Peyer's patch (tissue), 4 donors: Measurements from ENCODE around the gene ARGFX. TPM values are rescaled to one million over a fixed set of nuclear protein-coding genes. Genes with fewer than 3 reads are reported as not detected.
A peak's percentile ranks its signal among the peaks of the same experiment; 100 is the strongest.

ENCODE experiments used
- DNase-seq, 3 donors: peaks; one replicate each; pipeline ENCODE4 v3.0.0-alpha.2; 2017 to 2019
- H3K27ac ChIP-seq, 4 donors: fragments of 200-600 bp; sonication (generic); one replicate each; pipeline ENCODE4 v1.5.1; 2016 to 2019
- H3K27me3 ChIP-seq, 2 donors: fragments of 200-600 bp; sonication (generic); one replicate each; pipeline ENCODE4 v1.5.1; 2019
- H3K36me3 ChIP-seq, 3 donors: fragments of 200-600 bp; sonication (generic); one replicate each; pipeline ENCODE4 v1.5.1; 2016 to 2019
- H3K4me1 ChIP-seq, 4 donors: fragments of 200-600 bp; sonication (generic); one replicate each; pipeline ENCODE4 v1.5.1; 2016 to 2019
- H3K4me3 ChIP-seq, 4 donors: fragments of 200-600 bp; sonication (generic); 1 replicate in 3 of 4; 2 replicates in 1 of 4; pipeline ENCODE4 v1.5.1; 2016 to 2019; ENCODE audit warnings: mild to moderate bottlenecking in 1 of 4
- H3K9me3 ChIP-seq, 4 donors: fragments of 200-600 bp; sonication (generic); one replicate each; pipeline ENCODE4 v1.5.1; 2016 to 2019; ENCODE audit warnings: mild to moderate bottlenecking in 1 of 4
- CTCF ChIP-seq, 6 experiments: fragments of 450-650 bp in 4 of 6; fragments of 200-600 bp in 2 of 6; sonication (generic) in 1 of 6; IDR thresholded peaks; one replicate each; pipeline ENCODE4 v1.5.1; 2017 to 2019; ENCODE audit warnings: antibody characterized with exemption in 6 of 6, mild to moderate bottlenecking in 3 of 6, moderate library complexity in 1 of 6
- POLR2A ChIP-seq, 2 donors: fragments of 450-650 bp; IDR thresholded peaks; one replicate each; pipeline ENCODE4 v1.5.1; 2017; ENCODE audit warnings: antibody characterized with exemption in 2 of 2, mild to moderate bottlenecking in 2 of 2, moderate library complexity in 2 of 2
- total RNA-seq, 4 donors: library from RNA; depleted of rRNA; stranded (reverse); fragments of >200 nt; gene quantifications; one replicate each; pipeline ENCODE4 v1.1.0, GENCODE V29; 2016

ARGFX gene
- total RNA-seq: not detected

- Histone ChIP-seq H3K4me1 (no peaks in the 10 kb centered on the region), H3K9me3 (no peaks in the 10 kb centered on the region), H3K4me3 (no peak within 1 kb of the TSS), H3K27ac (no peak within 1 kb of the TSS), H3K36me3 (no peaks in the 10 kb centered on the region), H3K27me3 (no peaks in the 10 kb centered on the region)
- no peak for TF ChIP-seq POLR2A (IDR thresholded peaks at IDR 0.05)
- DNase-seq: no peak
These were observed at the start of gene ARGFX for GRCh38 chr3:121567649-121568048. Gene ARGFX (plus strand): TSS chr3:121567949. CDS start chr3:121570714, 2,765 bp downstream.

- no peaks in the 10 kb centered on the region for H3K27me3 ChIP-seq
- H3K36me3 ChIP-seq: no peaks in the 10 kb centered on the region
- no peak for TF ChIP-seq CTCF (IDR thresholded peaks at IDR 0.05)
- TF ChIP-seq POLR2A (IDR thresholded peaks at IDR 0.05): no peak
- no peaks in the 10 kb centered on the region for H3K4me1 ChIP-seq
- DNase-seq: no peak
- no peak overlapping the region for H3K4me3 ChIP-seq
- H3K27ac ChIP-seq: no peak overlapping the region
- no peaks in the 10 kb centered on the region for H3K9me3 ChIP-seq
These were observed 49.6 kb upstream of the ARGFX start for GRCh38 chr3:121517953-121518655.

GRCh38 chr3:121520510-121520909 is 47.2 kb upstream of the ARGFX start:
- H3K36me3 ChIP-seq: no peaks in the 10 kb centered on the region
- no peaks in the 10 kb centered on the region for H3K27me3 ChIP-seq
- no peak overlapping the region for H3K27ac ChIP-seq
- no peaks in the 10 kb centered on the region for H3K9me3 ChIP-seq
- H3K4me1 ChIP-seq: no peaks in the 10 kb centered on the region
- DNase-seq: no peak
- TF ChIP-seq POLR2A (IDR thresholded peaks at IDR 0.05): no peak
- no peak for TF ChIP-seq CTCF (IDR thresholded peaks at IDR 0.05)
- H3K4me3 ChIP-seq: no peak overlapping the region

DNA sequence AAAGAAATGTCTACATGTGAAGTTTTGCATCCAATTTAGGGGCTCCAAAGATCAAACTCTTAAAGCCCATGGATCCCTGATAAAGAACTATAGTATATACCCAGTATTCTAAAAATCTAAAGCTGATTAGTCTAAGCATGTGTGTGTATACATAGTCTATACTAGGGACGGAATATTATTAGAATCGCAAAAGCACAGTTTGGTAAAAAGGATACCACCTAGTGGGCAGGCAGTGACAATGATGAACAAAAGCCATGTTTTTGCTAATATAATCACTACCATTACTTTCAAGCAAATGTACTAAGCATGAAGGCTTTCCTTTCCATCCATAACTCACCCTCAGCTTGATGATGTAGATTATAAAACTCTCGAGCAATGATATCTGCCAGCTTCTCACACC is 38.4 kb upstream of the ARGFX start:
- no peaks in the 10 kb centered on the region for H3K36me3 ChIP-seq
- no peaks in the 10 kb centered on the region for H3K9me3 ChIP-seq
- DNase-seq: no peak
- no peak for TF ChIP-seq POLR2A (IDR thresholded peaks at IDR 0.05)
- TF ChIP-seq CTCF (IDR thresholded peaks at IDR 0.05): peak in 3 of 6 experiments; percentile 21 to 44 (median 40)
- H3K4me3 ChIP-seq: no peak overlapping the region
- no peaks in the 10 kb centered on the region for H3K27me3 ChIP-seq
- no peaks in the 10 kb centered on the region for H3K4me1 ChIP-seq
- H3K27ac ChIP-seq: no peak overlapping the region

- no peak for DNase-seq
- Histone ChIP-seq H3K4me1 (no peaks in the 10 kb centered on the region), H3K27ac (no peak overlapping the region), H3K27me3 (no peaks in the 10 kb centered on the region), H3K4me3 (no peak overlapping the region), H3K9me3 (no peaks in the 10 kb centered on the region), H3K36me3 (no peaks in the 10 kb centered on the region)
- TF ChIP-seq POLR2A (IDR thresholded peaks at IDR 0.05): no peak
These were observed 36.5 kb upstream of the ARGFX start for GRCh38 chr3:121531269-121531668.

DNA sequence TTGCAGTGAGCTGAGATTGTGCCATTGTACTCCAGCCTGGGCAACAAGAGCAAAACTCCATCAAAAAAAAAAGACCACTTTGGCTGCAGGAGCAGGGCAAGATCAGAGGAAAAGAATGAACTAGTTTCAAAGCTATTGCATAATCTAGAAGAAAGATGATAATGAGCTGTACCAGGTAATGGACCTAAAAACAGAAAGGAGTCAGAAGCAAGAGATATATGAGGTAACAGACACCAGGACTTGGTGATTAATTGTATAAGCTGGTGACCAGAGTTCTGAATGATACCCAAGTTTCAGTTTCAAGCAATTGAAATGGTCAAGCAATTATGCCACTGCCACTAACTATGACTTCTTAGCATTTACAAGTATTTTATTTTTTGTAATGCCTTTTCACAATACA is 24.8 kb upstream of the ARGFX start:
- H3K4me1 ChIP-seq: peaks cover 0 to 9% (median 6%) of the 10 kb centered on the region in 4 donors
- H3K27ac ChIP-seq: no peak overlapping the region
- TF ChIP-seq CTCF (IDR thresholded peaks at IDR 0.05) (no peak), POLR2A (IDR thresholded peaks at IDR 0.05) (no peak)
- no peak overlapping the region for H3K4me3 ChIP-seq
- no peaks in the 10 kb centered on the region for H3K27me3 ChIP-seq
- no peak for DNase-seq
- H3K36me3 ChIP-seq: no peaks in the 10 kb centered on the region
- no peaks in the 10 kb centered on the region for H3K9me3 ChIP-seq
